HG02571 (cell line): ENCODE measurements around the gene AP2M1.

Experiments used
- ATAC-seq: cut with Tn5 transposase; IDR thresholded peaks from one replicate; pipeline ENCODE4 v1.9.1; 2021; ENCODE audit warnings: mild to moderate bottlenecking, moderate library complexity; ENCODE audit not compliant: unreplicated experiment

Gene AP2M1

GRCh38 chr3:184223946-184224345 lies 49.3 kb downstream of the AP2M1 start:
- ATAC-seq: no peak

DNA sequence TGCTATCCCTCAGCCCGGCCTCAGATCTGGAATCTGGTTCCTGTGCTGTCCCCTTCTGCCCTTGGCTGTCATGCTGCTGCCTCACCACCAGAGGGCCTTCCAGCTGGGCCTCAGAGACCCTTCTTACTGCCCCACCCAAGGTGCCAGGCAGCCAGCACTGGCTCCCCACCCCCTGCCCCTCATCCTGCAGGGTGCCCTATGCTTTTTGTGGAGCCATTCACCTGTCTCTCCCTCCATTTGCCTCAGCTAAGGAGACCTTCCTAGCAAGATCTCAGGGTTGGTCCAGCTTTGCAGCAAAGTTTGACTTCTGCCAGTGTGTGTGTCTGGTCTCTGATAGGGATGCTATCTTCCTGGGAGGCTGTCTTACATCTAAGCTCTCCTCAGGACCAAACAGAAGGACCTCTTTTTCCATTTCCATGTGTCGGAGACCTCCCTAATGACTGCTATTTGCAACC lies 52.9 kb downstream of the AP2M1 start:
- no peak for ATAC-seq

- no peak for ATAC-seq
These were observed 53.9 kb downstream of the AP2M1 start for GRCh38 chr3:184228376-184229137.

DNA sequence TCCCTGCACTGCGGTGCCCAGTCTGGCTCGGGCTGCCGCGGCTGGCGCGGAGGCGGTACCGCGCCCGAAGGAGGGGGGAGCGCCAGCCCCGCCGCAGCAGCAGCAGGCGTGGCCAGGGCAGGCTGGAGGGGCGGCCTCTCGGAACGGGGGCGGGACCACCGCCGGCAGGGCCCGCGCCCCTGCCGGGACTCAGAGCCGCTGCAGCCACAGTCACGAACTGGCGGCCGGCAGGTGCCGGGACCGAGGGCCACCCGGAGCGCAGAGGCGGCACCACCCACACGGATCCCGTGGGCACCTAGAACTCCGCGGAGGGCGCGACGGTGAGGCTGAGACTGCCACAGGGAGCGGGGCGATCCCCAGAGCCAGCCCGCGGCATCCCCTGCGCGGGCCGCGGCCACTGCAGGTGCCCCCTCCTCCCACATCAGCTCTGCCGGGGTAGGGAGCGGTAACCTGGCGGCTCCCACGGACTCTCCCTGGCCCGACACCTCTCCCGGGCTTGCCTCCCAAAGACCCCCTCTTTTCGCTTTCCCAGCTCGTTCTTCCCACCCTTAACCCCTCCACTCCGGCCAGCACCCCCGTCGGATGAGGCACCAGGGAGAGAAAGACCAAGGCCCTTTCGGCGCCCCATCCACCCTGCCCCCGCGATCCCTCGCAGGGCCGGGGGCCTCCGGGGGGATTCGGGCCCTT lies 54.9 kb downstream of the AP2M1 start, which contains the start of gene VWA5B2:
VWA5B2 (plus strand) TSS at position 192 of the 687 bp plus-strand sequence. CDS start 944 bp downstream, outside the sequence.
- ATAC-seq: peak; percentile 75

DNA sequence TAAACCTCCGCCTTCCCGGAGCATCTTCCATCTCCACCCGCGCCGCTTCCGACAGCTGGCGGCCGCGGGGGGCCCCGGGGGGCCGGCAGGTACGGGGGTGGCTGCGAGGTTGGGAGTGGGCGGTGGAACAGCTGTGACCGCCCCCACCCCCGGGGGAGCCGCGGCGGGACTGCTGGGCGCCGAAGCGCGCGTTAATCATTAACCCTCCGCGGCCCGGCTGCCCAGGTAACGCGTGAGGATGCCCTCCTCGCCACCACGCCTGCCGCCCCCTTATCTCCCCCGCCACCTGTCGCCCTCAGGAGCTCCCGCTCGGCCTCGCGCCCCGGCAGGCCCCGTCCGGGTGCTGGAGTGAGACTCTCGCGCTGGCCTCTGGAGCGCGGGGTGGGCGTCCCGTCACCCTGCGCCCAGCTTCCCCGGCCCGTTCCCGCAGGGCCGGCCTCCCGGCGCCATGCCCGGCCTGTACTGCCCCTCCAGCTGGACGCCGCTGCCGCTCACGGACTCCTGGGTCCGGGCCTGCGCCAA lies 55.5 kb downstream of the AP2M1 start:
- no peak for ATAC-seq

GRCh38 chr3:184230603-184231528 lies 56.2 kb downstream of the AP2M1 start:
- no peak for ATAC-seq

- ATAC-seq: no peak
These were observed 57.0 kb downstream of the AP2M1 start for GRCh38 chr3:184231671-184232070.

DNA sequence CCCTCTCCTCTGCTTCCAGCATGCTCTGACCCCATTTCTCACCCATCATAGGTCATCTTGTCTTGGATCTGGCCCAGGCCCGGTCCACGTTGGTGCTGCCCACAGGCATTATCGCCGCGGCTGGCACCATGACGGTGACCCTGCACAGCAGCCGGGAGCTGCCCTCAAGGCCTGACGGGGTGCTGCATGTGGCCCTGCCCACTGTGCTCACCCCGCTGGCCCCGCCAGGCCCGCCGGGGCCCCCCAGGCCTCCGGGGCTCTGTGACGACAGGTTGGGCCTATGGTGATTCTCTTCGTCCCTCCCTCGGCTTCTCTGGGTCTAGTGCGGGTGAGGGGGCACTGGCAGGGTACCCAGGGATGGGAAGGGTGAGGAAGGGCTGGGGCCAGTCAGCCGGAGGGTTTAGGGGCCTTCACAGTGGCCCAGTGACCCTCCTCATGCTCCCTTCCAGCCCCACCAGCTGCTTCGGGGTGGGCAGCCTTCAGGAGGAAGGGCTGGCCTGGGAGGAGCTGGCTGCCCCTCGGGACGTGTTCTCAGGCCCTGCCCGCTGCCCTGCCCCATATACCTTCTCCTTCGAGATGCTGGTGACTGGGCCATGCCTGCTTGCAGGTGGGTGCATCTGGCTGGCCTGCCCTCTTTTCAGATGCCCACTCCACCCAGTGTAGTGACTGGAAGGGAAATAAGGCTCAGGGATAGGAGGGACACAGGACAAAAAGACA lies 58.6 kb downstream of the AP2M1 start:
- ATAC-seq: no peak
